Right lobe of liver (tissue), 4 donors: ENCODE data around the gene P2RX5.

Source experiments
- CTCF ChIP-seq, 4 donors: fragments of 200-600 bp in 3 of 4; fragments of 450-650 bp in 1 of 4; IDR thresholded peaks; one replicate each; pipeline versions ENCODE4 v1.5.1 to v1.8.0; 2016 to 2022; ENCODE audit warnings: antibody characterized with exemption in 4 of 4, mild to moderate bottlenecking in 2 of 4
- POLR2A ChIP-seq: fragments of 450-650 bp; IDR thresholded peaks from one replicate; pipeline ENCODE4 v1.6.1; 2017; ENCODE audit warnings: antibody characterized with exemption, mild to moderate bottlenecking
- donor health status: DM: no; HTN: no; CAD: no.
- donor health status: DM: no; HTN: no; CAD: no.
- donor health status: DM: no; HTN: yes; CAD: no.

- TF ChIP-seq POLR2A (no peak), CTCF (IDR thresholded peaks at IDR 0.05) (no peak)
These were observed 15.0 kb upstream of the P2RX5 start for GRCh38 chr17:3710951-3711383.
